GM23338 (cell line): ENCODE data around the gene CPE. TPM values are rescaled to one million over a fixed set of nuclear protein-coding genes. Genes with fewer than 3 reads are reported as not detected.

Experiments
- ATAC-seq: fragments of 200-7000 bp; cut with Tn5 transposase; 3 replicates; pipeline ENCODE4 v1.9.1; 2020
- DNase-seq: peaks from one replicate; pipeline ENCODE4 v3.0.0-alpha.2; 2015; ENCODE audit warnings: low spot score
- H2AFZ ChIP-seq: fragments of 200-600 bp; sonication (generic); 2 replicates; pipeline ENCODE4 v1.8.0; 2016; ENCODE audit warnings: antibody characterized with exemption, mild to moderate bottlenecking, moderate library complexity
- H3F3A ChIP-seq: fragments of 200-600 bp; sonication (generic); replicated peaks from 2 replicates; pipeline ENCODE4 v1.8.0; 2017; ENCODE audit warnings: antibody characterized with exemption, mixed run types, low read depth
- H3K27ac ChIP-seq: fragments of 200-600 bp; sonication (generic); 2 replicates; pipeline ENCODE4 v1.6.1; 2016; ENCODE audit warnings: low read depth
- H3K27me3 ChIP-seq: fragments of 200-600 bp; sonication (generic); 2 replicates; pipeline ENCODE4 v1.8.0; 2016; ENCODE audit warnings: mild to moderate bottlenecking, mixed run types, moderate library complexity; ENCODE audit not compliant: insufficient read depth
- H3K36me3 ChIP-seq: fragments of 200-600 bp; sonication (generic); 2 replicates; pipeline ENCODE4 v1.8.0; 2016; ENCODE audit warnings: mild to moderate bottlenecking; ENCODE audit not compliant: insufficient read depth
- H3K4me1 ChIP-seq: fragments of 200-600 bp; sonication (generic); 2 replicates; pipeline ENCODE4 v1.8.0; 2016; ENCODE audit warnings: mild to moderate bottlenecking, moderate library complexity; ENCODE audit not compliant: insufficient read depth
- H3K4me2 ChIP-seq: fragments of 200-600 bp; sonication (generic); 2 replicates; pipeline ENCODE4 v1.7.1; 2017; ENCODE audit warnings: mixed run types
- H3K4me3 ChIP-seq: fragments of 200-600 bp; sonication (generic); 2 replicates; pipeline ENCODE4 v1.6.1; 2016; ENCODE audit warnings: mixed run types
- H3K79me2 ChIP-seq: fragments of 200-600 bp; sonication (generic); replicated peaks from 2 replicates; pipeline ENCODE4 v1.8.0; 2017; ENCODE audit warnings: mild to moderate bottlenecking; ENCODE audit not compliant: insufficient read depth
- H3K9me2 ChIP-seq: fragments of 200-600 bp; sonication (generic); 2 replicates; pipeline ENCODE4 v1.8.0; 2017; ENCODE audit not compliant: insufficient read depth
- H4K20me1 ChIP-seq: fragments of 200-600 bp; sonication (generic); replicated peaks from 2 replicates; pipeline ENCODE4 v1.8.0; 2017; ENCODE audit warnings: mild to moderate bottlenecking; ENCODE audit not compliant: insufficient read depth
- H3K27ac Mint-ChIP-seq: 2 replicates; pipeline ENCODE4 v1.8.0; 2020; ENCODE audit warnings: inconsistent platforms, mild to moderate bottlenecking, moderate library complexity, mixed read lengths
- H3K27me3 Mint-ChIP-seq: 3 replicates; pipeline ENCODE4 v1.8.0; 2022; ENCODE audit warnings: low read depth, mild to moderate bottlenecking, moderate library complexity, mixed read lengths, inconsistent platforms; ENCODE audit not compliant: insufficient read depth, poor library complexity
- H3K36me3 Mint-ChIP-seq: 3 replicates; pipeline ENCODE4 v1.8.0; 2021; ENCODE audit warnings: low read depth, mild to moderate bottlenecking, inconsistent platforms, moderate library complexity, mixed read lengths
- H3K4me1 Mint-ChIP-seq: 3 replicates; pipeline ENCODE4 v1.8.0; 2020; ENCODE audit warnings: mild to moderate bottlenecking, inconsistent platforms, mixed read lengths
- H3K4me3 Mint-ChIP-seq: 3 replicates; pipeline ENCODE4 v1.8.0; 2021; ENCODE audit warnings: moderate library complexity, mild to moderate bottlenecking, inconsistent platforms, mixed read lengths
- H3K9me3 Mint-ChIP-seq: 3 replicates; pipeline ENCODE4 v1.8.0; 2020; ENCODE audit warnings: moderate library complexity, mild to moderate bottlenecking, inconsistent platforms, mixed read lengths
- CREB1 ChIP-seq: fragments of 250-450 bp; sonication (Bioruptor Pico); IDR thresholded peaks from 2 replicates; pipeline ENCODE4 v1.5.0; 2020; ENCODE audit warnings: low read depth, mild to moderate bottlenecking, moderate library complexity
- EZH2 ChIP-seq: fragments of 200-600 bp; sonication (generic); IDR thresholded peaks from one replicate; pipeline ENCODE4 v1.8.0; 2017; ENCODE audit warnings: antibody characterized with exemption, mild to moderate bottlenecking, low read depth; ENCODE audit not compliant: unreplicated experiment
- EZH2phosphoT487 ChIP-seq: fragments of 200-600 bp; sonication (generic); IDR thresholded peaks from one replicate; pipeline ENCODE4 v1.8.1; 2018; ENCODE audit warnings: antibody characterized with exemption; ENCODE audit not compliant: unreplicated experiment
- JUNB ChIP-seq: IDR thresholded peaks from one replicate; pipeline ENCODE4 v1.6.1; 2016; ENCODE audit warnings: antibody characterized with exemption; ENCODE audit not compliant: unreplicated experiment
- NANOG ChIP-seq: IDR thresholded peaks from 2 replicates; pipeline ENCODE4 v1.6.1; 2016; ENCODE audit warnings: antibody characterized with exemption, borderline replicate concordance
- POLR2AphosphoS5 ChIP-seq: IDR thresholded peaks from 2 replicates; pipeline ENCODE4 v1.6.1; 2016; ENCODE audit warnings: antibody characterized with exemption, low read depth
- STAT1 ChIP-seq: IDR thresholded peaks from one replicate; pipeline ENCODE4 v1.6.1; 2016; ENCODE audit warnings: antibody characterized with exemption; ENCODE audit not compliant: unreplicated experiment
- ZNF114 ChIP-seq: fragments of 250-450 bp; sonication (Bioruptor Pico); IDR thresholded peaks from 2 replicates; pipeline ENCODE4 v1.5.0; 2020; ENCODE audit warnings: mild to moderate bottlenecking, moderate library complexity
- ZNF331 ChIP-seq: fragments of 250-450 bp; sonication (Bioruptor Pico); IDR thresholded peaks from 2 replicates; pipeline ENCODE4 v1.5.0; 2020; ENCODE audit warnings: low read depth, mild to moderate bottlenecking, moderate library complexity
- polyA plus RNA-seq: library from polyadenylated mRNA; unstranded; fragments of >200 nt; fragmentation: Nextera tagmentation; extraction: Ambion mirVana; gene quantifications from 2 replicates; pipeline ENCODE4 v1.2.1, GENCODE V29; 2016
- total RNA-seq: library from RNA; depleted of rRNA; stranded (reverse); fragments of >200 nt; shearing (Covaris generic); gene quantifications from 2 replicates; pipeline ENCODE4 v1.2.3, GENCODE V29; 2014
- TF ChIP-seq, protein P1 (sequence below), 2 experiments: fragments of 200-600 bp in 1 of 2; sonication (generic) in 1 of 2; conservative IDR thresholded peaks; 2 replicates each; pipeline versions ENCODE4 v1.5.1 to v1.6.1; 2016 to 2017; ENCODE audit warnings: antibody characterized with exemption in 2 of 2, low read depth in 2 of 2, mild to moderate bottlenecking in 2 of 2, moderate library complexity in 1 of 2
- TF ChIP-seq, protein P2 (sequence below): IDR thresholded peaks from one replicate; pipeline ENCODE4 v1.6.1; 2018; ENCODE audit warnings: antibody characterized with exemption; ENCODE audit not compliant: unreplicated experiment
- TF ChIP-seq, protein P3 (sequence below): IDR thresholded peaks from 2 replicates; pipeline ENCODE4 v1.6.1; 2016; ENCODE audit warnings: antibody characterized with exemption

Gene CPE
- total and polyA plus RNA-seq, 2 experiments from 2014 or later, result 10.3 to 16.5 TPM

DNA sequence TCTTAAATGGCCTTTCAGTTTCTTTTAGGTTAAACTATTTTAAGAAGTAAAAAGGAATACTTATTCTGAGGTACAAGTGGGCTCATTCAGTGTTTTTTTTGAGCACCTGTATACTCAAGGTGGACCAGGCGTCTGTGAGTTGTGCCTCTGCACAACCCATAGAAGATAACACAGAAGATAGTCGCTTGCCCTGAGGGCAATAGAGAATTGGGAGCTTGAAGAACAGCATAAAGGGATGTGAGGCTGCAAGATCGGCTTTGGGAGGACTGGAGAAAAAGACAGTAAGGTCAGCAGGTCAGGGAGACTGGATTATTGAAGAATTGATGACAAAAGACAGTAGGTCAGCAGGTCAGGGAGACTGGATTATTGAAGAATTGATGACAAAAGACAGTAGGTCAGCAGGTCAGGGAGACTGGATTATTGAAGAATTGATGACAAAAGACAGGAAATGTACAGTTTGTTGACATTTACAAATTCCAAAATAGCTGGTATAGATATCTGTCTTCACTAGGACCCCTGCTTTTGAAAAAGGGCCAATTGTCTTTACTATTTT, 3.1 kb downstream of the CPE start (continued):
- TF ChIP-seq, protein P1, sequence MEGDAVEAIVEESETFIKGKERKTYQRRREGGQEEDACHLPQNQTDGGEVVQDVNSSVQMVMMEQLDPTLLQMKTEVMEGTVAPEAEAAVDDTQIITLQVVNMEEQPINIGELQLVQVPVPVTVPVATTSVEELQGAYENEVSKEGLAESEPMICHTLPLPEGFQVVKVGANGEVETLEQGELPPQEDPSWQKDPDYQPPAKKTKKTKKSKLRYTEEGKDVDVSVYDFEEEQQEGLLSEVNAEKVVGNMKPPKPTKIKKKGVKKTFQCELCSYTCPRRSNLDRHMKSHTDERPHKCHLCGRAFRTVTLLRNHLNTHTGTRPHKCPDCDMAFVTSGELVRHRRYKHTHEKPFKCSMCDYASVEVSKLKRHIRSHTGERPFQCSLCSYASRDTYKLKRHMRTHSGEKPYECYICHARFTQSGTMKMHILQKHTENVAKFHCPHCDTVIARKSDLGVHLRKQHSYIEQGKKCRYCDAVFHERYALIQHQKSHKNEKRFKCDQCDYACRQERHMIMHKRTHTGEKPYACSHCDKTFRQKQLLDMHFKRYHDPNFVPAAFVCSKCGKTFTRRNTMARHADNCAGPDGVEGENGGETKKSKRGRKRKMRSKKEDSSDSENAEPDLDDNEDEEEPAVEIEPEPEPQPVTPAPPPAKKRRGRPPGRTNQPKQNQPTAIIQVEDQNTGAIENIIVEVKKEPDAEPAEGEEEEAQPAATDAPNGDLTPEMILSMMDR (conservative IDR thresholded peaks at IDR 0.05; ENCODE audit: low read depth in 2 of 2), result no peak
- TF ChIP-seq, protein P2, sequence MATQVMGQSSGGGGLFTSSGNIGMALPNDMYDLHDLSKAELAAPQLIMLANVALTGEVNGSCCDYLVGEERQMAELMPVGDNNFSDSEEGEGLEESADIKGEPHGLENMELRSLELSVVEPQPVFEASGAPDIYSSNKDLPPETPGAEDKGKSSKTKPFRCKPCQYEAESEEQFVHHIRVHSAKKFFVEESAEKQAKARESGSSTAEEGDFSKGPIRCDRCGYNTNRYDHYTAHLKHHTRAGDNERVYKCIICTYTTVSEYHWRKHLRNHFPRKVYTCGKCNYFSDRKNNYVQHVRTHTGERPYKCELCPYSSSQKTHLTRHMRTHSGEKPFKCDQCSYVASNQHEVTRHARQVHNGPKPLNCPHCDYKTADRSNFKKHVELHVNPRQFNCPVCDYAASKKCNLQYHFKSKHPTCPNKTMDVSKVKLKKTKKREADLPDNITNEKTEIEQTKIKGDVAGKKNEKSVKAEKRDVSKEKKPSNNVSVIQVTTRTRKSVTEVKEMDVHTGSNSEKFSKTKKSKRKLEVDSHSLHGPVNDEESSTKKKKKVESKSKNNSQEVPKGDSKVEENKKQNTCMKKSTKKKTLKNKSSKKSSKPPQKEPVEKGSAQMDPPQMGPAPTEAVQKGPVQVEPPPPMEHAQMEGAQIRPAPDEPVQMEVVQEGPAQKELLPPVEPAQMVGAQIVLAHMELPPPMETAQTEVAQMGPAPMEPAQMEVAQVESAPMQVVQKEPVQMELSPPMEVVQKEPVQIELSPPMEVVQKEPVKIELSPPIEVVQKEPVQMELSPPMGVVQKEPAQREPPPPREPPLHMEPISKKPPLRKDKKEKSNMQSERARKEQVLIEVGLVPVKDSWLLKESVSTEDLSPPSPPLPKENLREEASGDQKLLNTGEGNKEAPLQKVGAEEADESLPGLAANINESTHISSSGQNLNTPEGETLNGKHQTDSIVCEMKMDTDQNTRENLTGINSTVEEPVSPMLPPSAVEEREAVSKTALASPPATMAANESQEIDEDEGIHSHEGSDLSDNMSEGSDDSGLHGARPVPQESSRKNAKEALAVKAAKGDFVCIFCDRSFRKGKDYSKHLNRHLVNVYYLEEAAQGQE, result no peak
- TF ChIP-seq JUNB (no peak), NANOG (no peak), CREB1 (CRISPR knock-in tag) (no peak), POLR2AphosphoS5 (no peak), ZNF331 (CRISPR knock-in tag) (no peak), EZH2 (no peak), STAT1 (no peak)
- TF ChIP-seq, protein P3, sequence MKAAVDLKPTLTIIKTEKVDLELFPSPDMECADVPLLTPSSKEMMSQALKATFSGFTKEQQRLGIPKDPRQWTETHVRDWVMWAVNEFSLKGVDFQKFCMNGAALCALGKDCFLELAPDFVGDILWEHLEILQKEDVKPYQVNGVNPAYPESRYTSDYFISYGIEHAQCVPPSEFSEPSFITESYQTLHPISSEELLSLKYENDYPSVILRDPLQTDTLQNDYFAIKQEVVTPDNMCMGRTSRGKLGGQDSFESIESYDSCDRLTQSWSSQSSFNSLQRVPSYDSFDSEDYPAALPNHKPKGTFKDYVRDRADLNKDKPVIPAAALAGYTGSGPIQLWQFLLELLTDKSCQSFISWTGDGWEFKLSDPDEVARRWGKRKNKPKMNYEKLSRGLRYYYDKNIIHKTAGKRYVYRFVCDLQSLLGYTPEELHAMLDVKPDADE, result no peak

DNA sequence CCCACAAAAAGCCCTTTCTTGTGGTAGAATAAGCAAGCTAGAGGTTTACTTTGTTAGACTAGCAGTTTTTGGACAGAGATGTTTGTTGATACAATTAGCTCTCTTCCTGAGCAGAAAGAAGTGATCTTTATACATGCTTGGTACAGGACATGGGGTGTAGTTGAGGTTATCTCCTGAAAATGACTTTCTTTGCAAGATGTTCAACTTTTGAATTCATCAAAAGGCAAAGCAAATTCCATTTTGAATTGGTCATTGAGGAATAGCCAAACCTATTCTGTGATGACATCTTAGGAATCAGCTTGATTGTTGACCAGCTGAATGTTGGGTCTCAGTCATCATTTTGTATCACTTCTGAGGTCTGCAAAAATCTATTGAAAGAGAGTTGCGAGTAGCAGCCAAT, 3.8 kb downstream of the CPE start:
- ATAC-seq (no peak), DNase-seq (no peak)
- Histone ChIP-seq H3F3A (no peaks in the 10 kb centered on the region), H3K4me2 (no peak overlapping the region), H3K27ac (no peak overlapping the region), H2AFZ (no peak overlapping the region), H3K4me3 (no peak overlapping the region), H3K4me1 (peaks cover 19% of the 10 kb centered on the region), H4K20me1 (no peaks in the 10 kb centered on the region), H3K27me3 (peaks cover 30% of the 10 kb centered on the region), H3K9me2 (no peaks in the 10 kb centered on the region), H3K79me2 (no peaks in the 10 kb centered on the region), H3K36me3 (no peaks in the 10 kb centered on the region)
- Mint-ChIP-seq H3K4me1 (peaks cover 34% of the 10 kb centered on the region), H3K27ac (no peak overlapping the region), H3K36me3 (no peaks in the 10 kb centered on the region), H3K4me3 (no peak overlapping the region), H3K9me3 (no peaks in the 10 kb centered on the region), H3K27me3 (peaks cover 16% of the 10 kb centered on the region)
- no peak for TF ChIP-seq CREB1 (CRISPR knock-in tag)
- TF ChIP-seq NANOG, result no peak
- TF ChIP-seq ZNF331 (CRISPR knock-in tag), result no peak
- TF ChIP-seq, protein P3, result no peak
- TF ChIP-seq, protein P1 (conservative IDR thresholded peaks at IDR 0.05; ENCODE audit: low read depth in 2 of 2), result no peak
- no peak for TF ChIP-seq STAT1
- no peak for TF ChIP-seq POLR2AphosphoS5
- no peak for TF ChIP-seq ZNF114 (CRISPR knock-in tag)
- TF ChIP-seq, protein P2, result no peak
- no peak for TF ChIP-seq EZH2phosphoT487
